ENCODE measurements around the gene PPIL4. TPM values are rescaled to one million over a fixed set of nuclear protein-coding genes. Genes with fewer than 3 reads are reported as not detected.

PPIL4 gene
- total and polyA plus RNA-seq, 2 of the 13 experiments (the other 11 are each of a cell fraction or from before 2014, with no cell fraction given), result 5.5 to 46.0 TPM

DNA sequence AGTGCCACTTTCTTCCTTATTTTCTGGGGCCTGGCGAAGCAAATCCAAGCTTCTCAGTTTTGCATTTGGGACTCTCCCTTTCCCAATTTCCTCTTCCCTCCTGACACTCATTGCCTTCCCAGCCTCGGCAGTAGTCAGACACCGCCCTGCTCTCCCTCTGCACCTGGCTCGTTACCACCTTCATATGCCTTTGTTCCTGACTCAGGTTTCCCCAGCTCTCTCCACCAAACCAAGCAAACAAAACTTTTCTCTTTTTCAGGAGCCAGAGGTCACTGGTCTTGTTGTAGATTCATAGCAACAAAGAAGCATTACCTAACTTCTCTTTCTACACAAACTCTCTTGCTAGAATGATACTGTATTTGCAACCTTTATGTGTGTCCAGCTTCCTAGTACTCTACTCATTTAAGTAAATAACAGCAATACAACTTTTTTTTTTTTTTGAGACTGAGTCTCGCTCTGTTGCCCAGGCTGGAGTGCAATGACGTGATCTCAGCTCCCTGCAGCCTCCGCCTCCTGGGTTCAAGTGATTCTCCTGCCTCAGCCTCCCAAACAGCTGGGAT, 52.0 kb downstream of the PPIL4 start (continued):
- TF ChIP-seq, protein P1, sequence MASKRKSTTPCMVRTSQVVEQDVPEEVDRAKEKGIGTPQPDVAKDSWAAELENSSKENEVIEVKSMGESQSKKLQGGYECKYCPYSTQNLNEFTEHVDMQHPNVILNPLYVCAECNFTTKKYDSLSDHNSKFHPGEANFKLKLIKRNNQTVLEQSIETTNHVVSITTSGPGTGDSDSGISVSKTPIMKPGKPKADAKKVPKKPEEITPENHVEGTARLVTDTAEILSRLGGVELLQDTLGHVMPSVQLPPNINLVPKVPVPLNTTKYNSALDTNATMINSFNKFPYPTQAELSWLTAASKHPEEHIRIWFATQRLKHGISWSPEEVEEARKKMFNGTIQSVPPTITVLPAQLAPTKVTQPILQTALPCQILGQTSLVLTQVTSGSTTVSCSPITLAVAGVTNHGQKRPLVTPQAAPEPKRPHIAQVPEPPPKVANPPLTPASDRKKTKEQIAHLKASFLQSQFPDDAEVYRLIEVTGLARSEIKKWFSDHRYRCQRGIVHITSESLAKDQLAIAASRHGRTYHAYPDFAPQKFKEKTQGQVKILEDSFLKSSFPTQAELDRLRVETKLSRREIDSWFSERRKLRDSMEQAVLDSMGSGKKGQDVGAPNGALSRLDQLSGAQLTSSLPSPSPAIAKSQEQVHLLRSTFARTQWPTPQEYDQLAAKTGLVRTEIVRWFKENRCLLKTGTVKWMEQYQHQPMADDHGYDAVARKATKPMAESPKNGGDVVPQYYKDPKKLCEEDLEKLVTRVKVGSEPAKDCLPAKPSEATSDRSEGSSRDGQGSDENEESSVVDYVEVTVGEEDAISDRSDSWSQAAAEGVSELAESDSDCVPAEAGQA (IDR thresholded peaks at IDR 0.05; ENCODE audit: low read depth), result no peak
- TF ChIP-seq, protein P1 (CRISPR knock-in tag; IDR thresholded peaks at IDR 0.05; ENCODE audit: borderline replicate concordance), result no peak
- TF ChIP-seq, protein P2, sequence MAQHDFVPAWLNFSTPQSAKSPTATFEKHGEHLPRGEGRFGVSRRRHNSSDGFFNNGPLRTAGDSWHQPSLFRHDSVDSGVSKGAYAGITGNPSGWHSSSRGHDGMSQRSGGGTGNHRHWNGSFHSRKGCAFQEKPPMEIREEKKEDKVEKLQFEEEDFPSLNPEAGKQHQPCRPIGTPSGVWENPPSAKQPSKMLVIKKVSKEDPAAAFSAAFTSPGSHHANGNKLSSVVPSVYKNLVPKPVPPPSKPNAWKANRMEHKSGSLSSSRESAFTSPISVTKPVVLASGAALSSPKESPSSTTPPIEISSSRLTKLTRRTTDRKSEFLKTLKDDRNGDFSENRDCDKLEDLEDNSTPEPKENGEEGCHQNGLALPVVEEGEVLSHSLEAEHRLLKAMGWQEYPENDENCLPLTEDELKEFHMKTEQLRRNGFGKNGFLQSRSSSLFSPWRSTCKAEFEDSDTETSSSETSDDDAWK (CRISPR knock-in tag; IDR thresholded peaks at IDR 0.05), result no peak
- no peak for TF ChIP-seq ZNF563 (CRISPR knock-in tag; IDR thresholded peaks at IDR 0.05)
- TF ChIP-seq, protein P3, sequence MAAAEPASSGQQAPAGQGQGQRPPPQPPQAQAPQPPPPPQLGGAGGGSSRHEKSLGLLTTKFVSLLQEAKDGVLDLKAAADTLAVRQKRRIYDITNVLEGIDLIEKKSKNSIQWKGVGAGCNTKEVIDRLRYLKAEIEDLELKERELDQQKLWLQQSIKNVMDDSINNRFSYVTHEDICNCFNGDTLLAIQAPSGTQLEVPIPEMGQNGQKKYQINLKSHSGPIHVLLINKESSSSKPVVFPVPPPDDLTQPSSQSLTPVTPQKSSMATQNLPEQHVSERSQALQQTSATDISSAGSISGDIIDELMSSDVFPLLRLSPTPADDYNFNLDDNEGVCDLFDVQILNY (CRISPR knock-in tag; conservative IDR thresholded peaks at IDR 0.05), result no peak
- TF ChIP-seq SP5 (CRISPR knock-in tag; IDR thresholded peaks at IDR 0.05; ENCODE audit: borderline replicate concordance, low read depth), result no peak
- TF ChIP-seq SOX13 (IDR thresholded peaks at IDR 0.05), result no peak
- TF ChIP-seq SOX13 (CRISPR knock-in tag; conservative IDR thresholded peaks at IDR 0.05 in 1 of 2, IDR thresholded peaks at IDR 0.05 in 1 of 2), result peak in 1 of 2 experiments; percentile 56; a peak in 1 of 4 replicates
- no peak for TF ChIP-seq ZSCAN22 (CRISPR knock-in tag; IDR thresholded peaks at IDR 0.05)
- no peak for TF ChIP-seq ZNF678 (CRISPR knock-in tag; IDR thresholded peaks at IDR 0.05)
- TF ChIP-seq ELF1 (CRISPR knock-in tag; IDR thresholded peaks at IDR 0.05), result no peak; the same call in 1 of the 2 replicates
- TF ChIP-seq, protein P4, sequence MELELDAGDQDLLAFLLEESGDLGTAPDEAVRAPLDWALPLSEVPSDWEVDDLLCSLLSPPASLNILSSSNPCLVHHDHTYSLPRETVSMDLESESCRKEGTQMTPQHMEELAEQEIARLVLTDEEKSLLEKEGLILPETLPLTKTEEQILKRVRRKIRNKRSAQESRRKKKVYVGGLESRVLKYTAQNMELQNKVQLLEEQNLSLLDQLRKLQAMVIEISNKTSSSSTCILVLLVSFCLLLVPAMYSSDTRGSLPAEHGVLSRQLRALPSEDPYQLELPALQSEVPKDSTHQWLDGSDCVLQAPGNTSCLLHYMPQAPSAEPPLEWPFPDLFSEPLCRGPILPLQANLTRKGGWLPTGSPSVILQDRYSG (CRISPR knock-in tag; IDR thresholded peaks at IDR 0.05), result no peak
- no peak for TF ChIP-seq MZF1 (CRISPR knock-in tag; IDR thresholded peaks at IDR 0.05; ENCODE audit: borderline replicate concordance)
- TF ChIP-seq, protein P5, sequence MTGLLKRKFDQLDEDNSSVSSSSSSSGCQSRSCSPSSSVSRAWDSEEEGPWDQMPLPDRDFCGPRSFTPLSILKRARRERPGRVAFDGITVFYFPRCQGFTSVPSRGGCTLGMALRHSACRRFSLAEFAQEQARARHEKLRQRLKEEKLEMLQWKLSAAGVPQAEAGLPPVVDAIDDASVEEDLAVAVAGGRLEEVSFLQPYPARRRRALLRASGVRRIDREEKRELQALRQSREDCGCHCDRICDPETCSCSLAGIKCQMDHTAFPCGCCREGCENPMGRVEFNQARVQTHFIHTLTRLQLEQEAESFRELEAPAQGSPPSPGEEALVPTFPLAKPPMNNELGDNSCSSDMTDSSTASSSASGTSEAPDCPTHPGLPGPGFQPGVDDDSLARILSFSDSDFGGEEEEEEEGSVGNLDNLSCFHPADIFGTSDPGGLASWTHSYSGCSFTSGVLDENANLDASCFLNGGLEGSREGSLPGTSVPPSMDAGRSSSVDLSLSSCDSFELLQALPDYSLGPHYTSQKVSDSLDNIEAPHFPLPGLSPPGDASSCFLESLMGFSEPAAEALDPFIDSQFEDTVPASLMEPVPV (CRISPR knock-in tag; IDR thresholded peaks at IDR 0.05), result no peak
- TF ChIP-seq, protein P6, sequence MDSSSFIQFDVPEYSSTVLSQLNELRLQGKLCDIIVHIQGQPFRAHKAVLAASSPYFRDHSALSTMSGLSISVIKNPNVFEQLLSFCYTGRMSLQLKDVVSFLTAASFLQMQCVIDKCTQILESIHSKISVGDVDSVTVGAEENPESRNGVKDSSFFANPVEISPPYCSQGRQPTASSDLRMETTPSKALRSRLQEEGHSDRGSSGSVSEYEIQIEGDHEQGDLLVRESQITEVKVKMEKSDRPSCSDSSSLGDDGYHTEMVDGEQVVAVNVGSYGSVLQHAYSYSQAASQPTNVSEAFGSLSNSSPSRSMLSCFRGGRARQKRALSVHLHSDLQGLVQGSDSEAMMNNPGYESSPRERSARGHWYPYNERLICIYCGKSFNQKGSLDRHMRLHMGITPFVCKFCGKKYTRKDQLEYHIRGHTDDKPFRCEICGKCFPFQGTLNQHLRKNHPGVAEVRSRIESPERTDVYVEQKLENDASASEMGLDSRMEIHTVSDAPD (CRISPR knock-in tag; IDR thresholded peaks at IDR 0.05), result no peak
- no peak for TF ChIP-seq ZSCAN21 (CRISPR knock-in tag; IDR thresholded peaks at IDR 0.05; ENCODE audit: borderline replicate concordance)
- no peak for TF ChIP-seq ISL2 (CRISPR knock-in tag; IDR thresholded peaks at IDR 0.05)
